SJSA1 (cell line): Measurements from ENCODE around the gene C1orf232. TPM values are rescaled to one million over a fixed set of nuclear protein-coding genes. Genes with fewer than 3 reads are reported as not detected.

Experiments
- DNase-seq, 2 experiments: peaks; one replicate each; pipeline ENCODE4 v3.0.0-alpha.2; 2015 to 2020; ENCODE audit warnings: low spot score in 2 of 2, low read depth in 1 of 2
- H3K27ac ChIP-seq: fragments of 250-450 bp; sonication (Bioruptor Pico); 2 replicates; pipeline ENCODE4 v1.5.1; 2020; ENCODE audit warnings: mild to moderate bottlenecking, moderate library complexity
- H3K27me3 ChIP-seq: fragments of 250-450 bp; sonication (Bioruptor Pico); replicated peaks from 2 replicates; pipeline ENCODE4 v1.5.1; 2020; ENCODE audit warnings: mild to moderate bottlenecking, moderate library complexity
- H3K36me3 ChIP-seq: fragments of 250-450 bp; sonication (Bioruptor Pico); 2 replicates; pipeline ENCODE4 v1.5.1; 2020; ENCODE audit warnings: mild to moderate bottlenecking
- H3K4me1 ChIP-seq: fragments of 250-450 bp; sonication (Bioruptor Pico); replicated peaks from 2 replicates; pipeline ENCODE4 v1.6.1; 2021; ENCODE audit warnings: mild to moderate bottlenecking
- H3K4me3 ChIP-seq: fragments of 250-450 bp; sonication (Bioruptor Pico); 2 replicates; pipeline ENCODE4 v1.5.1; 2020; ENCODE audit warnings: mild to moderate bottlenecking
- H3K9me3 ChIP-seq: fragments of 250-450 bp; sonication (Bioruptor Pico); replicated peaks from 2 replicates; pipeline ENCODE4 v1.5.1; 2020; ENCODE audit warnings: mild to moderate bottlenecking
- total RNA-seq: library from RNA; depleted of rRNA; stranded (reverse); fragments of >200 nt; shearing (Covaris generic); gene quantifications from 2 replicates; pipeline ENCODE4 v1.2.3, GENCODE V29; 2014

Gene C1orf232
- total RNA-seq, 1 experiment from 2014 or later: not detected

- Histone ChIP-seq H3K27ac (no peak overlapping the region), H3K4me1 (peaks cover 12% of the 10 kb centered on the region), H3K9me3 (no peaks in the 10 kb centered on the region), H3K36me3 (no peaks in the 10 kb centered on the region), H3K4me3 (no peak overlapping the region), H3K27me3 (peaks cover 11% of the 10 kb centered on the region; the same call in 1 of the 2 replicates)
- no peak for DNase-seq
These were observed 12.3 kb downstream of the C1orf232 start for GRCh38 chr1:26156285-26157038.

- Histone ChIP-seq H3K4me1 (peaks cover 8% of the 10 kb centered on the region), H3K27me3 (peaks cover 12% of the 10 kb centered on the region), H3K27ac (no peak overlapping the region), H3K4me3 (no peak overlapping the region), H3K36me3 (no peaks in the 10 kb centered on the region), H3K9me3 (no peaks in the 10 kb centered on the region)
- DNase-seq: no peak
These were observed 13.1 kb downstream of the C1orf232 start for GRCh38 chr1:26155370-26156284.

- Histone ChIP-seq H3K4me3 (no peak overlapping the region), H3K27ac (no peak overlapping the region), H3K4me1 (peaks cover 8% of the 10 kb centered on the region), H3K27me3 (peaks cover 18% of the 10 kb centered on the region), H3K9me3 (no peaks in the 10 kb centered on the region), H3K36me3 (no peaks in the 10 kb centered on the region)
- DNase-seq: no peak
These were observed 14.0 kb downstream of the C1orf232 start for GRCh38 chr1:26154750-26155149.

DNA sequence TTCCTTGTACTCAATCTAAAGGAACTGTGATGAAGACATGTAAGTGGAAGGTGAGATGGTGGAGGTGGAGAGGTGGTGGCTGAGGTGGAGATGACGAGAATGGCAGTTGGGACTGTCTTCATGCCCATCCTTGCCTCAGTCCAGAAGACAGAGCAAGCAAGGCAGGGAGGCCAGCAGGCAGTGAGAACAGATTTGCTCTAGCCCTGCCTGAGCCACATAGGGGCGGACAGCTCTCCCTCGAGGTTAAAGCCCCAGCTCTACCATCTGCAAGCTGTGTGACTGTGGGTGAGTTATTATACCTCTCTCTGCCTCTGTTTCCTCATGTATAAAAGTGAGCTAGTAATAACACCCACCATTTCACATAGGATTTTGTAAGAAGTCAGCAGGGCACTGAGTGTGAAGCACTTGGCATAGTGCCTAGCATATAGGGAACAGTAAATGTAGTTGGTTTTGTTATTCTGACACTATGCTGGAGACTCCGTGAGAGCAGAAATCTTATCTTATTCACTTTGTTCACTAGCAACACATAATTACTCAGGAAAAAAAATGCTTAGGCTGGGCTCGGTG is 14.7 kb downstream of the C1orf232 start:
- Histone ChIP-seq H3K27ac (no peak overlapping the region), H3K4me1 (peaks cover 8% of the 10 kb centered on the region), H3K27me3 (peaks cover 19% of the 10 kb centered on the region), H3K36me3 (no peaks in the 10 kb centered on the region), H3K9me3 (no peaks in the 10 kb centered on the region), H3K4me3 (no peak overlapping the region)
- no peak for DNase-seq

GRCh38 chr1:26148887-26149286 is 19.9 kb downstream of the C1orf232 start:
- H3K36me3 ChIP-seq: no peaks in the 10 kb centered on the region
- H3K9me3 ChIP-seq: no peaks in the 10 kb centered on the region
- H3K27ac ChIP-seq: no peak overlapping the region
- no peak overlapping the region for H3K4me3 ChIP-seq
- no peak for DNase-seq
- peaks cover 26% of the 10 kb centered on the region for H3K27me3 ChIP-seq
- no peaks in the 10 kb centered on the region for H3K4me1 ChIP-seq

DNA sequence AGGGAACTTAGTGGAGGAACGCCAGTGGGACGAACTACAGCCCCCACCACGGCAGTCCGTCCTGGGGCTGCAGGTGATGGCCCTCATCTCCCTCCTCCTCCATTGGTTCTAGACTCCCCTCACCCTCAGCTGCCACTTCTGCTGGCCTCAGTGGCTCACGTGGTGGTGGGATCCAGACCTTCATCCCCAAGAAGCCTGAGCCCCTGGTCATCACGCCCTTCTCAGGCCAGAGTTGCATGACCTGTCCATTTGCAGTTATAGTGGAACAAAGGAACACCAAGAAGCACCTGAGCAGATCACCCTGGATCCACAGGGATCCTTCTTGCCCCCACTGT is 22.8 kb downstream of the C1orf232 start:
- no peak overlapping the region for H3K4me3 ChIP-seq
- H3K9me3 ChIP-seq: no peaks in the 10 kb centered on the region
- H3K27ac ChIP-seq: no peak overlapping the region
- peak in 1 of 2 experiments; percentile 23 for DNase-seq
- H3K27me3 ChIP-seq: peaks cover 16% of the 10 kb centered on the region
- H3K4me1 ChIP-seq: no peaks in the 10 kb centered on the region
- no peaks in the 10 kb centered on the region for H3K36me3 ChIP-seq

GRCh38 chr1:26145041-26145959 is 23.5 kb downstream of the C1orf232 start:
- Histone ChIP-seq H3K36me3 (no peaks in the 10 kb centered on the region), H3K9me3 (no peaks in the 10 kb centered on the region), H3K4me3 (no peak overlapping the region), H3K27me3 (peaks cover 11% of the 10 kb centered on the region), H3K4me1 (no peaks in the 10 kb centered on the region), H3K27ac (no peak overlapping the region)
- DNase-seq: peak; percentile 52 to 74

GRCh38 chr1:26142159-26142558 is 26.6 kb downstream of the C1orf232 start:
- no peak overlapping the region for H3K4me3 ChIP-seq
- H3K27me3 ChIP-seq: no peaks in the 10 kb centered on the region
- no peaks in the 10 kb centered on the region for H3K36me3 ChIP-seq
- DNase-seq: peak in 1 of 2 experiments; percentile 23
- H3K9me3 ChIP-seq: no peaks in the 10 kb centered on the region
- H3K27ac ChIP-seq: no peak overlapping the region
- no peaks in the 10 kb centered on the region for H3K4me1 ChIP-seq

DNA sequence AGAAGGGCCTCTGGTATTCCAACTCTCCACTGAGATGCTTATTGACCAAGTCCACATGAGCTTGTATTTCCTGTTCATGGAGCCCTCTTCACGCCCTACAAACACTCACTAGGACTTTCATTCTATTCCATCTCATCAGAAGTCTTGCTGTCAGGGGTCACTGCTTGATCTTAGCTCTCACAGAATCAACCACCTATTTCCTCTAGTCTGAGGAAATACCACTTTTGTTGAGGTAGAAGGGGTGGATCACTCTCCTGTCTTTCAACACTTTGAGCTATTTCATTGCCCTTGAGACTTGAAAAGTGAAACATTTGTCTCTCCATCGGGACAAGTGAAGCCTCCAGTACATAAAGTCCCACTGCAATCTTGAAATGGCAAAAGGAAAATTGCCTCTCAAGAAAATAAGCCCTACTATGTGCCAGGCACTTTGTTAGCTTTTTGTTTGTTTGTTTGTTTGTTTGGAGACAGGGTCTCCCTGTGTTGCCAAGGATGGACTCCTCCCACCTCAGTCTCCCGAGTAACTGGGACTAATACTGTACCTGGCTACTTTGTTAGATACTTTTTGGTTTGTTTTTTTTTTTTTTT is 29.7 kb downstream of the C1orf232 start:
- Histone ChIP-seq H3K27ac (no peak overlapping the region), H3K4me3 (no peak overlapping the region), H3K9me3 (no peaks in the 10 kb centered on the region), H3K27me3 (no peaks in the 10 kb centered on the region), H3K36me3 (no peaks in the 10 kb centered on the region), H3K4me1 (no peaks in the 10 kb centered on the region)
- no peak for DNase-seq

- DNase-seq: no peak
- H3K27ac ChIP-seq: no peak overlapping the region
- H3K4me3 ChIP-seq: no peak overlapping the region
- no peaks in the 10 kb centered on the region for H3K9me3 ChIP-seq
- no peaks in the 10 kb centered on the region for H3K4me1 ChIP-seq
- H3K36me3 ChIP-seq: no peaks in the 10 kb centered on the region
- no peaks in the 10 kb centered on the region; the same call in 1 of the 2 replicates for H3K27me3 ChIP-seq
These were observed 34.3 kb downstream of the C1orf232 start for GRCh38 chr1:26134466-26134865.

GRCh38 chr1:26132834-26133167 is 36.0 kb downstream of the C1orf232 start:
- Histone ChIP-seq H3K9me3 (no peaks in the 10 kb centered on the region), H3K27ac (no peak overlapping the region), H3K4me1 (no peaks in the 10 kb centered on the region), H3K4me3 (no peak overlapping the region), H3K36me3 (no peaks in the 10 kb centered on the region), H3K27me3 (no peaks in the 10 kb centered on the region; the same call in 1 of the 2 replicates)
- no peak for DNase-seq

GRCh38 chr1:26132128-26132833 is 36.5 kb downstream of the C1orf232 start:
- DNase-seq: no peak
- no peaks in the 10 kb centered on the region; the same call in 1 of the 2 replicates for H3K27me3 ChIP-seq
- peaks cover 3% of the 10 kb centered on the region for H3K4me1 ChIP-seq
- no peaks in the 10 kb centered on the region for H3K9me3 ChIP-seq
- H3K4me3 ChIP-seq: no peak overlapping the region
- no peaks in the 10 kb centered on the region for H3K36me3 ChIP-seq
- H3K27ac ChIP-seq: no peak overlapping the region
